ENCODE measurements around the gene NEK9. TPM values are rescaled to one million over a fixed set of nuclear protein-coding genes. Genes with fewer than 3 reads are reported as not detected.

NEK9 gene
- total and polyA plus RNA-seq, 2 donors (not counting 3 experiments of a cell fraction or from before 2014, with no cell fraction given), result 22.1 to 65.1 TPM

GRCh38 chr14:75044322-75044721 lies 82.5 kb downstream of the NEK9 start:
- Histone ChIP-seq H3K4me1 (ENCODE audit: control insufficient read depth, extremely low read depth, insufficient read depth, low read length) (peaks cover 35% of the 10 kb centered on the region), H3K36me3 (ENCODE audit: control insufficient read depth in 2 of 2, extremely low read depth in 1 of 2, insufficient read depth in 2 of 2, low read length in 2 of 2) (no peaks in the 10 kb centered on the region), H3K9ac (replicated peaks; ENCODE audit: extremely low read depth, insufficient read depth, low read length) (no peak overlapping the region), H3K27me3 (ENCODE audit: control insufficient read depth in 2 of 2, insufficient read depth in 2 of 2, low read length in 2 of 2) (no peaks in the 10 kb centered on the region), H2AFZ (ENCODE audit: low read depth, low read length) (no peak overlapping the region), H3K79me2 (ENCODE audit: control insufficient read depth, insufficient read depth, low read length) (peaks cover 6% of the 10 kb centered on the region), H3K9me3 (replicated peaks; ENCODE audit: control insufficient read depth, insufficient read depth, low read length) (no peaks in the 10 kb centered on the region), H4K20me1 (replicated peaks; ENCODE audit: control insufficient read depth, extremely low read depth, insufficient read depth, low read length) (no peaks in the 10 kb centered on the region), H3K4me3 (replicated peaks in 1 of 3; ENCODE audit: insufficient read depth in 1 of 3, low read depth in 1 of 3, low read length in 3 of 3) (no peak overlapping the region), H3K4me2 (ENCODE audit: insufficient read depth, low read length) (peak overlapping the region; percentile 52), H3K27ac (ENCODE audit: insufficient read depth, low read depth, low read length) (peak overlapping the region; percentile 28), H3K9me1 (replicated peaks; ENCODE audit: control insufficient read depth, extremely low read depth, insufficient read depth, low read length) (no peaks in the 10 kb centered on the region)
- ChIA-PET POLR2A (no interaction called here), CTCF (interaction anchor here (0.6 to 1.4 kb wide), 4 partner anchors 19 to 138 kb away, joined by 3 to 4 read pairs (median 3); partner anchors contain the start of gene ACYP1)
- dilution Hi-C loops (cut with MboI; ENCODE audit: extremely low pct_ligation_motif_present, low sequenced_read_pairs), result no loop called here
- intact Hi-C loops (cut with micrococcal nuclease), result no loop called here
- peak; percentile 77 for FAIRE-seq
- BruUV-seq (replicated peaks), result no TSS peak
- peak; percentile 69 for DNase-seq (ENCODE audit: low read depth, low spot score)
- TF ChIP-seq JUN (IDR thresholded peaks at IDR 0.05; ENCODE audit: borderline replicate concordance, insufficient read depth, insufficient read length, low read depth) (peak; percentile 19), CTCF (IDR thresholded peaks at IDR 0.05; ENCODE audit: extremely low read depth in 1 of 2, insufficient read depth in 1 of 2, low read depth in 1 of 2, low read length in 2 of 2) (no peak)

GRCh38 chr14:75042035-75042434 lies 84.8 kb downstream of the NEK9 start:
- CTCF ChIA-PET, result interaction anchor here (0.8 to 2.4 kb wide), 5 partner anchors 17 to 262 kb away, joined by 3 to 7 read pairs (median 3); partner anchors contain the start of gene RPS6KL1
- no peak for FAIRE-seq
- Histone ChIP-seq H3K4me3 (replicated peaks in 1 of 3; ENCODE audit: insufficient read depth in 1 of 3, low read depth in 1 of 3, low read length in 3 of 3) (peak overlapping the region in 1 of 3 experiments; percentile 5), H3K9me1 (replicated peaks; ENCODE audit: control insufficient read depth, extremely low read depth, insufficient read depth, low read length) (no peaks in the 10 kb centered on the region), H3K9ac (replicated peaks; ENCODE audit: extremely low read depth, insufficient read depth, low read length) (no peak overlapping the region), H3K4me1 (ENCODE audit: control insufficient read depth, extremely low read depth, insufficient read depth, low read length) (peaks cover 32% of the 10 kb centered on the region), H3K9me3 (replicated peaks; ENCODE audit: control insufficient read depth, insufficient read depth, low read length) (no peaks in the 10 kb centered on the region), H3K4me2 (ENCODE audit: insufficient read depth, low read length) (peak overlapping the region; percentile 62), H3K27ac (ENCODE audit: insufficient read depth, low read depth, low read length) (peak overlapping the region; percentile 39), H4K20me1 (replicated peaks; ENCODE audit: control insufficient read depth, extremely low read depth, insufficient read depth, low read length) (no peaks in the 10 kb centered on the region), H3K27me3 (ENCODE audit: control insufficient read depth in 2 of 2, insufficient read depth in 2 of 2, low read length in 2 of 2) (no peaks in the 10 kb centered on the region), H2AFZ (ENCODE audit: low read depth, low read length) (no peak overlapping the region), H3K36me3 (ENCODE audit: control insufficient read depth in 2 of 2, extremely low read depth in 1 of 2, insufficient read depth in 2 of 2, low read length in 2 of 2) (no peaks in the 10 kb centered on the region), H3K79me2 (ENCODE audit: control insufficient read depth, insufficient read depth, low read length) (peaks cover 5% of the 10 kb centered on the region)
- DNase-seq (ENCODE audit: low read depth, low spot score), result peak; percentile 16
- dilution Hi-C loops (cut with MboI; ENCODE audit: extremely low pct_ligation_motif_present, low sequenced_read_pairs), result no loop called here
- intact Hi-C loops (cut with micrococcal nuclease), result no loop called here
- POLR2A ChIA-PET, result no interaction called here
- no TSS peak for BruUV-seq (replicated peaks)
- TF ChIP-seq POLR2AphosphoS5 (IDR thresholded peaks at IDR 0.05; ENCODE audit: insufficient read depth, low read depth, low read length), result no peak
